ENCODE data around the gene IMPA2. TPM values are rescaled to one million over a fixed set of nuclear protein-coding genes. Genes with fewer than 3 reads are reported as not detected.

Gene IMPA2
- total and polyA plus RNA-seq, 2 of the 13 experiments (the other 11 are each of a cell fraction or from before 2014, with no cell fraction given): 37.8 to 71.8 TPM

- TF ChIP-seq, protein P1, sequence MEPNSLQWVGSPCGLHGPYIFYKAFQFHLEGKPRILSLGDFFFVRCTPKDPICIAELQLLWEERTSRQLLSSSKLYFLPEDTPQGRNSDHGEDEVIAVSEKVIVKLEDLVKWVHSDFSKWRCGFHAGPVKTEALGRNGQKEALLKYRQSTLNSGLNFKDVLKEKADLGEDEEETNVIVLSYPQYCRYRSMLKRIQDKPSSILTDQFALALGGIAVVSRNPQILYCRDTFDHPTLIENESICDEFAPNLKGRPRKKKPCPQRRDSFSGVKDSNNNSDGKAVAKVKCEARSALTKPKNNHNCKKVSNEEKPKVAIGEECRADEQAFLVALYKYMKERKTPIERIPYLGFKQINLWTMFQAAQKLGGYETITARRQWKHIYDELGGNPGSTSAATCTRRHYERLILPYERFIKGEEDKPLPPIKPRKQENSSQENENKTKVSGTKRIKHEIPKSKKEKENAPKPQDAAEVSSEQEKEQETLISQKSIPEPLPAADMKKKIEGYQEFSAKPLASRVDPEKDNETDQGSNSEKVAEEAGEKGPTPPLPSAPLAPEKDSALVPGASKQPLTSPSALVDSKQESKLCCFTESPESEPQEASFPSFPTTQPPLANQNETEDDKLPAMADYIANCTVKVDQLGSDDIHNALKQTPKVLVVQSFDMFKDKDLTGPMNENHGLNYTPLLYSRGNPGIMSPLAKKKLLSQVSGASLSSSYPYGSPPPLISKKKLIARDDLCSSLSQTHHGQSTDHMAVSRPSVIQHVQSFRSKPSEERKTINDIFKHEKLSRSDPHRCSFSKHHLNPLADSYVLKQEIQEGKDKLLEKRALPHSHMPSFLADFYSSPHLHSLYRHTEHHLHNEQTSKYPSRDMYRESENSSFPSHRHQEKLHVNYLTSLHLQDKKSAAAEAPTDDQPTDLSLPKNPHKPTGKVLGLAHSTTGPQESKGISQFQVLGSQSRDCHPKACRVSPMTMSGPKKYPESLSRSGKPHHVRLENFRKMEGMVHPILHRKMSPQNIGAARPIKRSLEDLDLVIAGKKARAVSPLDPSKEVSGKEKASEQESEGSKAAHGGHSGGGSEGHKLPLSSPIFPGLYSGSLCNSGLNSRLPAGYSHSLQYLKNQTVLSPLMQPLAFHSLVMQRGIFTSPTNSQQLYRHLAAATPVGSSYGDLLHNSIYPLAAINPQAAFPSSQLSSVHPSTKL (CRISPR knock-in tag; IDR thresholded peaks at IDR 0.05): 0 out of 2 replicates have a peak, but pooled peaks have one; percentile 52
- TF ChIP-seq MBNL3 (CRISPR knock-in tag; conservative IDR thresholded peaks at IDR 0.05): no peak
- TF ChIP-seq TAF15 (IDR thresholded peaks at IDR 0.05; ENCODE audit: low read depth, low read length, poor library complexity, severe bottlenecking): no peak
- TF ChIP-seq, protein P2, sequence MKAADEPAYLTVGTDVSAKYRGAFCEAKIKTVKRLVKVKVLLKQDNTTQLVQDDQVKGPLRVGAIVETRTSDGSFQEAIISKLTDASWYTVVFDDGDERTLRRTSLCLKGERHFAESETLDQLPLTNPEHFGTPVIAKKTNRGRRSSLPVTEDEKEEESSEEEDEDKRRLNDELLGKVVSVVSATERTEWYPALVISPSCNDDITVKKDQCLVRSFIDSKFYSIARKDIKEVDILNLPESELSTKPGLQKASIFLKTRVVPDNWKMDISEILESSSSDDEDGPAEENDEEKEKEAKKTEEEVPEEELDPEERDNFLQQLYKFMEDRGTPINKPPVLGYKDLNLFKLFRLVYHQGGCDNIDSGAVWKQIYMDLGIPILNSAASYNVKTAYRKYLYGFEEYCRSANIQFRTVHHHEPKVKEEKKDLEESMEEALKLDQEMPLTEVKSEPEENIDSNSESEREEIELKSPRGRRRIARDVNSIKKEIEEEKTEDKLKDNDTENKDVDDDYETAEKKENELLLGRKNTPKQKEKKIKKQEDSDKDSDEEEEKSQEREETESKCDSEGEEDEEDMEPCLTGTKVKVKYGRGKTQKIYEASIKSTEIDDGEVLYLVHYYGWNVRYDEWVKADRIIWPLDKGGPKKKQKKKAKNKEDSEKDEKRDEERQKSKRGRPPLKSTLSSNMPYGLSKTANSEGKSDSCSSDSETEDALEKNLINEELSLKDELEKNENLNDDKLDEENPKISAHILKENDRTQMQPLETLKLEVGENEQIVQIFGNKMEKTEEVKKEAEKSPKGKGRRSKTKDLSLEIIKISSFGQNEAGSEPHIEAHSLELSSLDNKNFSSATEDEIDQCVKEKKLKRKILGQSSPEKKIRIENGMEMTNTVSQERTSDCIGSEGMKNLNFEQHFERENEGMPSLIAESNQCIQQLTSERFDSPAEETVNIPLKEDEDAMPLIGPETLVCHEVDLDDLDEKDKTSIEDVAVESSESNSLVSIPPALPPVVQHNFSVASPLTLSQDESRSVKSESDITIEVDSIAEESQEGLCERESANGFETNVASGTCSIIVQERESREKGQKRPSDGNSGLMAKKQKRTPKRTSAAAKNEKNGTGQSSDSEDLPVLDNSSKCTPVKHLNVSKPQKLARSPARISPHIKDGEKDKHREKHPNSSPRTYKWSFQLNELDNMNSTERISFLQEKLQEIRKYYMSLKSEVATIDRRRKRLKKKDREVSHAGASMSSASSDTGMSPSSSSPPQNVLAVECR (CRISPR knock-in tag; IDR thresholded peaks at IDR 0.05; ENCODE audit: borderline replicate concordance): peak; percentile 79
- peak; percentile 79 for TF ChIP-seq IKZF4 (CRISPR knock-in tag; IDR thresholded peaks at IDR 0.05; ENCODE audit: borderline replicate concordance, low read depth, not compliant biosample characterization)
- TF ChIP-seq ZFAT (CRISPR knock-in tag; conservative IDR thresholded peaks at IDR 0.05): no peak
- TF ChIP-seq ZNF101 (CRISPR knock-in tag; IDR thresholded peaks at IDR 0.05; ENCODE audit: borderline replicate concordance, low read depth): no peak
- TF ChIP-seq EP300 (IDR thresholded peaks at IDR 0.05; ENCODE audit: low read depth in 2 of 2, low read length in 2 of 2): 0 out of 4 replicates have a peak, but pooled peaks of 1 of the 2 experiments have one; percentile 4
- TF ChIP-seq EP300 (CRISPR knock-in tag; IDR thresholded peaks at IDR 0.05; ENCODE audit: borderline replicate concordance): peak; percentile 12
- TF ChIP-seq ZNF274 (CRISPR knock-in tag; IDR thresholded peaks at IDR 0.05): peak; percentile 69
- TF ChIP-seq CBX5 (CRISPR knock-in tag; IDR thresholded peaks at IDR 0.05; ENCODE audit: borderline replicate concordance): no peak
- TF ChIP-seq ATM (IDR thresholded peaks at IDR 0.05; ENCODE audit: borderline replicate concordance): no peak
- no peak for TF ChIP-seq ARID3A (IDR thresholded peaks at IDR 0.05; ENCODE audit: low read depth, low read length)
Observed at GRCh38 chr18:11980494-11981191, 664 bp upstream of the IMPA2 start (continued).

Measured in HepG2 (cell line).